Sciatic nerve (tissue), 2 donors: ENCODE data around the gene CELSR1. TPM values are rescaled to one million over a fixed set of nuclear protein-coding genes. Genes with fewer than 3 reads are reported as not detected.

Source experiments
- ATAC-seq: fragments of 200-7000 bp; cut with Tn5 transposase; one replicate; pipeline ENCODE4 v1.9.1; 2020; ENCODE audit warnings: mild to moderate bottlenecking, moderate library complexity
- DNase-seq: peaks from one replicate; pipeline ENCODE4 v3.0.0-alpha.2; 2020; ENCODE audit warnings: low spot score
- intact Hi-C: fragments of 100-400 bp; cut with DNase I; formaldehyde crosslinking; loops from one replicate; pipeline ENCODE4 v1.14.2; 2022
- total RNA-seq: library from RNA; stranded (reverse); fragmentation: NEBNext Ultra II Directional; extraction: Animal tissue kit (Norgen Biotek cat#: 25700); gene quantifications from one replicate; pipeline ENCODE4 v1.2.1, GENCODE V29; 2021
- donor health status: DM: no; HTN: no; CAD: no.
- donor health status: DM: no; HTN: no; CAD: no.

CELSR1 gene
- total RNA-seq, 1 donor from 2014 or later, result 1.9 TPM

DNA sequence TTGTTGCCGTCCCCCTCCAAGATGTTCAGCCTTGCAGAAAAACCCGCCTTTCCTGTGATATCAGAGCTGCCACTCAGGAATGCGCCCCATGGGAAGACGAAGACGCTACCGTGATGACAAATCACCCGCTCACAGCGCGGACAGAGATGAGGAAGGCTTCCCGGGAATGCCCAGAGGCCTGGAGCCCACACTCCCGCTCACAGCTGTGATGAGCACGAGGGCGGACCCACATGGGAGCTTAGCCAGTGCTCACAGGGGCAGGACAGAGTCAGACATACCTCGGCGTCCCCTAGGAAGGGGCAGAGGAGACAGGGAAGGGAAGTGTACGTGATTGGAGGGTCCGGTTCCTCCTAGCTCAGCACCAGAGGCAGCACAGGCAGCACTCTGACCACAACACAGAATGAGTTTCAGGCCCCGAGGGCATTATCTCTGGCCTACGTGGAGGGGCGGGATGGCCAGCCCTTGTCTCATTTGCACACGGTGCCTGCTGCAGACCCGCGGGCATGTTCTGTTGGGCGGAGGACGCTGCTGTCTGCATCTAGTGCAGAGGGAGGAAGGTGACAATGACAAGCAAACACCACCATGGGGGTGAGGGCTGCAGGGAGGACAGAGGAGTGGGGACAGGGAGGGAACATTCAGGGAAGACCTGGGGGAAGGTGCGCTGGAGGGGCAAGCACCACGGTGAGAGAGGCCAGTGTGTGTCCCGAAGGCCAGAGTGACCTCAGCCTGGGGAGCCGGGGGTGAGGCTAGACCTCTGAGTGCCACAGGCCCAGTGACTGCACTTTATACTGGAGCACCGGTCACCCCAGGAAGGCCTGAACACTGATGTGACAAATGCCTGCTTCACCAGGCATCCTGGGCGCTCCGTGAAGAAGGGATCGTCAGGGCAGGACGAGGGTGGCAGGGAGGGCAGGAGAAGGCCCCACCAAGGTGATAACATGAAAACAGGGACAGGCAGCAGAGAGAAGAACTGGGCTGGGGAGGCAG is 79.6 kb downstream of the CELSR1 start:
- DNase-seq (no peak), ATAC-seq (no peak)
- intact Hi-C loops, result no loop called here

GRCh38 chr22:46456818-46457163 is 80.6 kb downstream of the CELSR1 start:
- intact Hi-C loops, result no loop called here
- no peak for DNase-seq
- no peak for ATAC-seq

DNA sequence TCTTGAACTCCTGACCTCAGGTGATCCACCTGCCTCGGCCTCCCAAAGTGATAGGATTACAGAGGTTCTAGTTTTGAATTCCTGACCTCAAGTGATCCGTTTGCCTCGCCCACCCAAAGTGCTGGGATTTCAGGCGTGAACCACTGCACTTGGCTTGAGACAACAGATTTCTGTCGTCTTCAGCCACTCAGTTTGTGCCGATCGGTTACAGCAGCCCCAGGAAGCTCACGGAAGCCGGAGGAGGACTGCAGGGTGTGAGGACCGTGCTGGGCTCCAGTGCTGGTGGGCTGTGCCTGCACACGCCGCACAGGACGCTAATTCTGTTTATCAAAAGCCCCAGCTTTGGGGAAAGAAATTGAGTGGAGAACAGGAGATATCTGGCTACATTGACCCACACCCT is 82.0 kb downstream of the CELSR1 start:
- intact Hi-C loops, result no loop called here

DNA sequence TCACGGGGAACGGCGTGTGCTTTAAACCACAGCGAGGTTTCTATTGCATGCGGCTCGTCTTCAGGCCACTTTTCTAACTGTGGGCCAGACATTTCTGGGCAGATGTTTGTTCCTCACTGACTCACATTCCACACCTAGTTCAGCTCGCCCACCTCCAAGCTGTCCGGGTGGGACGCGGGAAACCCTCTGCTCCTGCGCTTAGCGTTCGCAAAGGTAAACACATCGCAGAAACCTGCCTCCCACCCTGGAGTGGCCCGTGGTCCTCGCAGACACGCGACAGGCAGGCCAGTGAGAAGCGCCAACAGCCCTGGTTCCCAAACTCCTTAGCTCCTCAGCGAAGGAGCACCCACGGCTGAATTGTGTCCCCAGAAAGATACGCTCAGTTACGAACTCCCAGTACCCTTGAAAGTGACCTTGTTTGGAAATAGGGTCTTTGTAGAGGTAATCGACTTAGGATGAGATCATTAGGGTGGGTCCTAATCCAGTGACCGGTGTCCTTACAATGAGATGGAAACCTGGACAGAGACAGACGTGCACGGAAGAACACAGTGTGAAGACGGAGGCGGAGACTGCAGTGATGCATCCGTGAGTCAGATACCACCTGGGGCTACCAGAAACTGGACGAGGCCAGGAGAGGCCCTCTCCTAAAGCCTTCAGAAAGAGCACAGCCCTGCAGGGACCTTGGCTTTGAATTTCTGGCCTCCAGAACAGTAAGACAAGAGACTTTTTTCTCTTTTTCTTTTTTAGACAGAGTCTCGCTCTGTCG is 82.7 kb downstream of the CELSR1 start:
- ATAC-seq (no peak), DNase-seq (no peak)
- intact Hi-C loops, result no loop called here

More for the DNA sequence above, 82.0 kb downstream of the CELSR1 start:
- ATAC-seq (no peak), DNase-seq (no peak)

DNA sequence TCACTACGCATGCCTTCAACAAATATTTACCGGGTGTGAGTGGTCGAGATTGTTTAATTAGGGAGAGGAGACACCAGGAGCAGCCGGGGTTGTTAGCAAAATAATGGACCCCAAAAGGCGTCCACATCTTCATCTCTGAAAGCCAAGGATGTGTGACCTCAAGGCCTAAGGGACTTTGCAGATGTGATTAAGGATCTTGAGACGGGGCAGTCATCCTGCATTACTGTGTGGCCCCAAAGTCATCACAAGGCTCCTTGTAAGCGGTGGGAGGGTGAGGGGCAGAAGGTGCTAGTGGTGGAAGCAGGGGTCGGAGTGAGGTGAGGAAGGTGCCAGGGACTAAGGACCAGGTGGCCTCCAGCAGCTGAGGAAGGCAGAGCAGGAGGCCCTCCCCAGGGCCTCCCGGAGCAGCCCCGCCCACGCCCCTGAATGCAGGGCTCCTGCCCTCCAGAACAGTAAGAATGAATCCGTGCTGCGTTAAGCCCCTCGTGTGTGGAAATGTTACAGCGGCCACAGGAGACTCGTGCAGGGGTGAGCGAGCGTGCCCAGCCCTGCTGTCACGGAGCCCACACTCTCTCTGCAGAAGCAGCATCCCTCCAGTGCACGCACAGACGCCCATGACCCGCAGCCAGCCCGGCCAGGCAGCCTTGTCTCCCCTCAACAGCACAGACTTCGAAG is 83.5 kb downstream of the CELSR1 start:
- intact Hi-C loops, result no loop called here
- DNase-seq (no peak), ATAC-seq (no peak)

DNA sequence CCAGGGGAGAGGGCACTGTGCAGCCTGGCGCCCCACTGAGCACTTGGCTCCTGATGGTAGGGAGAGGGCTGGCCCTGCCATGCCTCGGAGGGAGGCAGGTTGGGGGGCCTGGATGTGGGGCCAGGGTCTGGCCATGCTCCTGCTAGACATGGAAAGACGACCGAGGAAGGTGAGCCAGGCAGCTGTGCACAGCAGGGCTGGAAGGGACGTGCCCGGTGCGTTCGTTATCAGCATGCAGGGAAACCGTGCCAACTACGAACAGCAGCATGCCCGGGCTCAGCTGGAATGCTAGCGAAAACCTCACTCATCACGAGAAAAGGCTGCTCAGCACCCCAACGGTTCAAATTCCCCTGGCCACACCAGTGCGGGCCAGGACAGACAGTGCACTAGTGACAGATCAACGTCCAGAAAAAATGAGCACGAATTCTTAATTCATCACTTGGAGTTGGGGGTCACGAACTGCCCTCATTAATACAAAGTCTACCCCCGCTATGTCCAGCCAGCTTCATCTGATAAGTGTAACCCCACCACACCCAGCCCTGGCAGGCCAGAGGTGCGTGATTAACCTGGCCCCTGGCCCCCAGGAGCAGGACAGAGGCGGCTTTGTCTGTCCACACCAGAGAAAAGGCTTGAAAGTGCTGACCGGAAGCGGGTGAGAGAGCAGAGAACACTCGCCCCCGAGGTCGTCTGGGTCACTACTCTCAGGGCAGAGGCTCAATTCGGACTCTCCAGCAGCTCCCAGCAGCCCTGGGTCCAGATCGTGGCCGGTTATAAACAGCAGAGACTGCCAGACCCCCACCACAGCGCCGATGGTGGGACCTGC is 84.2 kb downstream of the CELSR1 start:
- no peak for ATAC-seq
- DNase-seq, result no peak
- intact Hi-C loops, result no loop called here

DNA sequence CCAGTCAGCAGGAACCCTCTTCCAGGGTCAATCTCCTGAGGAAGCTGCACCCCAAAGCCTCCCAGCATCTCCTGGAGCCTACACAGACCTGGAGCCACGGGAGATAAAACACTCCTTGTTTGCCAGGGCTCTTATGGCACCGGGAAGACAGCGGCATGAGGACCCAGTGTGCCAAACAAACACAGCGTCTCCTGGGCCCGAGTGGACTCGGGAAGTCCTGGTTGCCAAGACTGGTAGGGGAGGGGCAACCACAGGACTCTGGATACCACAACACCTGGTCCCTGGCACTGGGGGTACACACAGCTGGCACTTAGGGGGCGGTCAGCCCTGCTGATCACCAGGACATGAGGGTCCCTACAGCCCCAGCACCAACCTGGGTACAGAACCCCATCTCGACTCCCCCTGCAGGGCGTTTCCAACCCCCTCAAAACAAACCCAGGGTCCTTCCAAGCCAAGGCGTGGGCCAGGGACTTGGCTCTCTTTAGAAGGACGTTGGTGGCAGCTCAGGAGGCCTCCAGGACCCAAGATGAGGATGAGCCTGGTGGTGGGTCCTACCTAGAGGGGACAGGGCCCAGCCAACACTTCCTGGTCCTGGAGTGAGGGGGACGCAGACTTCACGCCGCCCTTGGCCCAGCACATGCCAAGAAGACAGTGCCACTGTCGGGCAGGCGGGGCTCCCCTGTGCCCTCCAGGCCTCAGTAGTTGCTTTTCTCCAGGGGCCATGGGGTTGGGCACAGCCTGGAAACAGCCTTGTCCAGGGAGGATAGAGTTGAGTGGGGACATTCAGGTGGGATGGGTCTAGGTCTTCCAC is 85.0 kb downstream of the CELSR1 start:
- DNase-seq (no peak), ATAC-seq (no peak)
- intact Hi-C loops, result no loop called here

GRCh38 chr22:46451741-46452140 is 85.7 kb downstream of the CELSR1 start:
- no peak for DNase-seq
- no peak for ATAC-seq
- intact Hi-C loops, result no loop called here

- DNase-seq (no peak), ATAC-seq (no peak)
- intact Hi-C loops, result no loop called here
Measured at GRCh38 chr22:46450931-46451561, 86.4 kb downstream of the CELSR1 start.

- ATAC-seq, result no peak
- DNase-seq, result no peak
- intact Hi-C loops, result no loop called here
Measured at GRCh38 chr22:46449974-46450745, 87.3 kb downstream of the CELSR1 start.

GRCh38 chr22:46449116-46449691 is 88.2 kb downstream of the CELSR1 start:
- intact Hi-C loops, result no loop called here
- no peak for DNase-seq

GRCh38 chr22:46448333-46448732 is 89.1 kb downstream of the CELSR1 start:
- intact Hi-C loops, result no loop called here
- ATAC-seq (no peak), DNase-seq (no peak)

More at GRCh38 chr22:46449116-46449691, 88.2 kb downstream of the CELSR1 start:
- no peak for ATAC-seq

DNA sequence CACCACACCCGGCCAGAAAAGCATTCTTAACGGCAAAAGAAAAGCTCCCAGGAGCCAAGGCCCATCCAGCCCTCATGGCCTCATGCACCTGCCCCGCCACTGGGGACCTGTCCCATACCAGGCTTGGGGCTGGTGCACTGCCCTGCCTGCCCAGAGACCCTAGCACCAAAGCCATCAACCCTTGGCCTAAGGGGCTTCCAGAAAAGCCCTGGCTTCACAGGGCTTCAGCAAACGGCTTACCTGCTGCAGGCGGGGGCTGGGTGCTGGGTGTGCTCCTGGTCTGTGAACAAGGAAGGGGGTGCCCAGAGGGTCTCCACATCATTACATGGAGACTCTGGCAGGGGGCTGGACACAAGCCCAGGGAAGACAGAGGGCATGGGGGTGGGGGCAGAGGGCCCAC is 89.5 kb downstream of the CELSR1 start:
- intact Hi-C loops, result no loop called here
- DNase-seq, result no peak
- ATAC-seq, result no peak

DNA sequence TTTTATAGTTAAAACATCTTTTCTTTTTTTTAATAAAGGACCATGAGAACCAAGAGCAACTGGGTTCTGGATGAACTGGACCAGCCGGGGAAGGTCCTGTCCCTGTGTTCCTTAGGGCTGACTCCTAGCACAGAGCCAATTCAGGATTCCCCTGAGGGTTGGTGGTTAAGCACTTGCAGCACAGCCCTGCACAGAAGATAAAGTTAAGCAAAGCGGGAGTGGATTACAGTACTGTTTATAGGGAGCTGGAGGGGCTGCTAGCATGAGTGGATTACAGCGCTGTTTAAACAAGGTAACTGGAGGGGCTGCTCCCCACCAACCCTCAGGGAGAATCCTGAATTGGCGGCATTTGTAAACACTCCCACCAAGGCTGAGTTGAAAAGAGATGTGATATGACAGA is 90.6 kb downstream of the CELSR1 start:
- DNase-seq, result no peak
- intact Hi-C loops, result no loop called here
- no peak for ATAC-seq

DNA sequence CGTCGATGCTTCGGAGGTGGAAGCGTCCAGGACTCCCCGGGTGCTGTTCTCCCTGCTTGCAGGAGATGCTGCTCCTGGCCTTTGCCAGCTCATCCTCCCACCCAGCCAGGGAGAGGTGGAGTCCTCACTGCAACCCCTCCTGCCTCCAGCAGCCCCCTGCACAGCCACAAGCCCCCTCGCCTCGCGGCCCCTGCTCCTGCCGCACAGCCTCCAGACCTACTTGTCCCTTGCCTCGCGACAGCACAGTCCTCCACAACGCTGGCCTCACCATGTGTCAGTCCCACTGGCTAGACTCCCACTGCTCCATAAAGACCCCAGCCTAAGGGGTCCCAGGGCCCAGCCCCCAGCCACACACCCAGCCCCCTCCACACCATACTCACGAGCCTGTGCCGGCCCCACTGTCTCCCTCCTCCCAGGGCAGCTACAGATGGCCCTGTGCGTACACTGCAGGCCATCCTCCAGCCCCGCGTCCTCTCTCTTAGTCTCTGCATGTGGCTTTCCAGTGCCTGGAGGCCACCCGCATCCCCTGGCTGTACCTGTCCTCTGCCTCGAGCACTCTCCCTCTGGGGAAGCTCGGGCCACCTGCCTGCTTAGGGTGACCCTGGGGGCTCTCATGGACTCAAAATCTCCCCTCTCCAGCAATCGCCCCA is 91.5 kb downstream of the CELSR1 start:
- no peak for ATAC-seq
- DNase-seq, result no peak
- intact Hi-C loops, result no loop called here

- no peak for ATAC-seq
- no peak for DNase-seq
- intact Hi-C loops, result no loop called here
Measured at GRCh38 chr22:46444390-46444854, 93.0 kb downstream of the CELSR1 start.
